ENCODE results near the gene PRX. TPM values are rescaled to one million over a fixed set of nuclear protein-coding genes. Genes with fewer than 3 reads are reported as not detected.

PRX gene
- total and polyA plus RNA-seq, 2 experiments from 2014 or later: 4.2 TPM

DNA sequence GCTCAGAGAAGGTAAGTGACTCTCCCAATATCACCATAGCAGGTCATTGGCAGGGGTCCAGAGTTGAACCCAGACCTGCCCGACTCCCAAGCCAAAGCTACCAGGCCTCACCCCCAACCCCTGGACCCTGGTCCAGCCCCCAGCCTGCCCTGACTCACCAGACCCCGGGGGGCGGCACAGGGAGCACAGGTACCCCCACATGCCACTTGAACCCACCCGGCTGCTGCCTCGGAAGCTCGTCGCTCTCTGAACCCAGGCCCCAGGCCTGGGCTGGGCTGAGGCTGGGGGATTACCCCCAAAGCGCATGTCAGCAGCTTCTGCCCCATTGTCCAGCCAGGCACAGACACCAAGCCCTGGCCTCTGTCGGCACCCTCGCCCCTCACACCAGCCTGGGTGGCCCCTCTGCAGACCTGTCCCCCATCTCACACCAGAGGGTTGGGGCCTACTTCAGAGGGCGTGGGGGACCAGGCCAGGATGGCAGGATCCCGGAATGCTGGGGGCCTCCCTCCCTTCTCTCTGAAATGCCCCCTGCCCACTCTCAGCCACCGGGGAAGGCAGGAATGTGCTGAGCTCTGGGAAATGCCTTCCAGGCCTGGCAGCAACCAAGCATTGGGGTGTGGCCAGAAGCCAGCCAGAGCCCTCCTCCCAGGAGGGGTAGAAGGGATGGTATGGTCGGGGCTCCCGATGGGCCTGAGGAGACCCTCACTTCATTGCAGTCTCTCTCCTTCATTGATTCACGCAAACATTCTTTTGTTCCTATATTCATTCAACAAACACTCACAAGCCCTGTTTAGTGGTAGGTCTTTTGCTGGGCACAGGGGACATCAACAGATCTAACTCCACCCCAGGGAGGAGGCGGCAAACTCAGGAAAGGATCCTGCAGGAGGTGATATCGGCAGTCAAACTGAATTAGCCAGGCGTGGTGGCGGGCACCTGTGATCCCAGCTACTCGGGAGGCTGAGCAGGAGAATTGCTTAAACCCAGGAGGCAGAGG lies 1.7 kb upstream of the PRX start (continued):
- TF ChIP-seq, protein P1, sequence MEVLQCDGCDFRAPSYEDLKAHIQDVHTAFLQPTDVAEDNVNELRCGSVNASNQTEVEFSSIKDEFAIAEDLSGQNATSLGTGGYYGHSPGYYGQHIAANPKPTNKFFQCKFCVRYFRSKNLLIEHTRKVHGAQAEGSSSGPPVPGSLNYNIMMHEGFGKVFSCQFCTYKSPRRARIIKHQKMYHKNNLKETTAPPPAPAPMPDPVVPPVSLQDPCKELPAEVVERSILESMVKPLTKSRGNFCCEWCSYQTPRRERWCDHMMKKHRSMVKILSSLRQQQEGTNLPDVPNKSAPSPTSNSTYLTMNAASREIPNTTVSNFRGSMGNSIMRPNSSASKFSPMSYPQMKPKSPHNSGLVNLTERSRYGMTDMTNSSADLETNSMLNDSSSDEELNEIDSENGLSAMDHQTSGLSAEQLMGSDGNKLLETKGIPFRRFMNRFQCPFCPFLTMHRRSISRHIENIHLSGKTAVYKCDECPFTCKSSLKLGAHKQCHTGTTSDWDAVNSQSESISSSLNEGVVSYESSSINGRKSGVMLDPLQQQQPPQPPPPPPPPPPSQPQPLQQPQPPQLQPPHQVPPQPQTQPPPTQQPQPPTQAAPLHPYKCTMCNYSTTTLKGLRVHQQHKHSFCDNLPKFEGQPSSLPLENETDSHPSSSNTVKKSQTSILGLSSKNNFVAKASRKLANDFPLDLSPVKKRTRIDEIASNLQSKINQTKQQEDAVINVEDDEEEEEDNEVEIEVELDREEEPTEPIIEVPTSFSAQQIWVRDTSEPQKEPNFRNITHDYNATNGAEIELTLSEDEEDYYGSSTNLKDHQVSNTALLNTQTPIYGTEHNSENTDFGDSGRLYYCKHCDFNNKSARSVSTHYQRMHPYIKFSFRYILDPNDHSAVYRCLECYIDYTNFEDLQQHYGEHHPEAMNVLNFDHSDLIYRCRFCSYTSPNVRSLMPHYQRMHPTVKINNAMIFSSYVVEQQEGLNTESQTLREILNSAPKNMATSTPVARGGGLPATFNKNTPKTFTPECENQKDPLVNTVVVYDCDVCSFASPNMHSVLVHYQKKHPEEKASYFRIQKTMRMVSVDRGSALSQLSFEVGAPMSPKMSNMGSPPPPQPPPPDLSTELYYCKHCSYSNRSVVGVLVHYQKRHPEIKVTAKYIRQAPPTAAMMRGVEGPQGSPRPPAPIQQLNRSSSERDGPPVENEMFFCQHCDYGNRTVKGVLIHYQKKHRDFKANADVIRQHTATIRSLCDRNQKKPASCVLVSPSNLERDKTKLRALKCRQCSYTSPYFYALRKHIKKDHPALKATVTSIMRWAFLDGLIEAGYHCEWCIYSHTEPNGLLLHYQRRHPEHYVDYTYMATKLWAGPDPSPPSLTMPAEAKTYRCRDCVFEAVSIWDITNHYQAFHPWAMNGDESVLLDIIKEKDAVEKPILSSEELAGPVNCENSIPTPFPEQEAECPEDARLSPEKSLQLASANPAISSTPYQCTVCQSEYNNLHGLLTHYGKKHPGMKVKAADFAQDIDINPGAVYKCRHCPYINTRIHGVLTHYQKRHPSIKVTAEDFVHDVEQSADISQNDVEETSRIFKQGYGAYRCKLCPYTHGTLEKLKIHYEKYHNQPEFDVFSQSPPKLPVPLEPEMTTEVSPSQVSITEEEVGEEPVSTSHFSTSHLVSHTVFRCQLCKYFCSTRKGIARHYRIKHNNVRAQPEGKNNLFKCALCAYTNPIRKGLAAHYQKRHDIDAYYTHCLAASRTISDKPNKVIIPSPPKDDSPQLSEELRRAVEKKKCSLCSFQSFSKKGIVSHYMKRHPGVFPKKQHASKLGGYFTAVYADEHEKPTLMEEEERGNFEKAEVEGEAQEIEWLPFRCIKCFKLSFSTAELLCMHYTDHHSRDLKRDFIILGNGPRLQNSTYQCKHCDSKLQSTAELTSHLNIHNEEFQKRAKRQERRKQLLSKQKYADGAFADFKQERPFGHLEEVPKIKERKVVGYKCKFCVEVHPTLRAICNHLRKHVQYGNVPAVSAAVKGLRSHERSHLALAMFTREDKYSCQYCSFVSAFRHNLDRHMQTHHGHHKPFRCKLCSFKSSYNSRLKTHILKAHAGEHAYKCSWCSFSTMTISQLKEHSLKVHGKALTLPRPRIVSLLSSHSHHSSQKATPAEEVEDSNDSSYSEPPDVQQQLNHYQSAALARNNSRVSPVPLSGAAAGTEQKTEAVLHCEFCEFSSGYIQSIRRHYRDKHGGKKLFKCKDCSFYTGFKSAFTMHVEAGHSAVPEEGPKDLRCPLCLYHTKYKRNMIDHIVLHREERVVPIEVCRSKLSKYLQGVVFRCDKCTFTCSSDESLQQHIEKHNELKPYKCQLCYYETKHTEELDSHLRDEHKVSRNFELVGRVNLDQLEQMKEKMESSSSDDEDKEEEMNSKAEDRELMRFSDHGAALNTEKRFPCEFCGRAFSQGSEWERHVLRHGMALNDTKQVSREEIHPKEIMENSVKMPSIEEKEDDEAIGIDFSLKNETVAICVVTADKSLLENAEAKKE (CRISPR knock-in tag; IDR thresholded peaks at IDR 0.05): no peak
- no peak for TF ChIP-seq POLR2AphosphoS5 (IDR thresholded peaks at IDR 0.05; ENCODE audit: low read depth)
- TF ChIP-seq, protein P2, sequence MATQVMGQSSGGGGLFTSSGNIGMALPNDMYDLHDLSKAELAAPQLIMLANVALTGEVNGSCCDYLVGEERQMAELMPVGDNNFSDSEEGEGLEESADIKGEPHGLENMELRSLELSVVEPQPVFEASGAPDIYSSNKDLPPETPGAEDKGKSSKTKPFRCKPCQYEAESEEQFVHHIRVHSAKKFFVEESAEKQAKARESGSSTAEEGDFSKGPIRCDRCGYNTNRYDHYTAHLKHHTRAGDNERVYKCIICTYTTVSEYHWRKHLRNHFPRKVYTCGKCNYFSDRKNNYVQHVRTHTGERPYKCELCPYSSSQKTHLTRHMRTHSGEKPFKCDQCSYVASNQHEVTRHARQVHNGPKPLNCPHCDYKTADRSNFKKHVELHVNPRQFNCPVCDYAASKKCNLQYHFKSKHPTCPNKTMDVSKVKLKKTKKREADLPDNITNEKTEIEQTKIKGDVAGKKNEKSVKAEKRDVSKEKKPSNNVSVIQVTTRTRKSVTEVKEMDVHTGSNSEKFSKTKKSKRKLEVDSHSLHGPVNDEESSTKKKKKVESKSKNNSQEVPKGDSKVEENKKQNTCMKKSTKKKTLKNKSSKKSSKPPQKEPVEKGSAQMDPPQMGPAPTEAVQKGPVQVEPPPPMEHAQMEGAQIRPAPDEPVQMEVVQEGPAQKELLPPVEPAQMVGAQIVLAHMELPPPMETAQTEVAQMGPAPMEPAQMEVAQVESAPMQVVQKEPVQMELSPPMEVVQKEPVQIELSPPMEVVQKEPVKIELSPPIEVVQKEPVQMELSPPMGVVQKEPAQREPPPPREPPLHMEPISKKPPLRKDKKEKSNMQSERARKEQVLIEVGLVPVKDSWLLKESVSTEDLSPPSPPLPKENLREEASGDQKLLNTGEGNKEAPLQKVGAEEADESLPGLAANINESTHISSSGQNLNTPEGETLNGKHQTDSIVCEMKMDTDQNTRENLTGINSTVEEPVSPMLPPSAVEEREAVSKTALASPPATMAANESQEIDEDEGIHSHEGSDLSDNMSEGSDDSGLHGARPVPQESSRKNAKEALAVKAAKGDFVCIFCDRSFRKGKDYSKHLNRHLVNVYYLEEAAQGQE (IDR thresholded peaks at IDR 0.05; ENCODE audit: unreplicated experiment): no peak
- TF ChIP-seq ZNF331 (CRISPR knock-in tag; IDR thresholded peaks at IDR 0.05; ENCODE audit: low read depth): no peak
